ENCODE results near the gene ANKRD11.
"Not testable (repeated sequence)": the region's sequence is repeated elsewhere in the genome, so short reads cannot be mapped to it uniquely, and the experiment has no call there.

The ANKRD11 gene

DNA sequence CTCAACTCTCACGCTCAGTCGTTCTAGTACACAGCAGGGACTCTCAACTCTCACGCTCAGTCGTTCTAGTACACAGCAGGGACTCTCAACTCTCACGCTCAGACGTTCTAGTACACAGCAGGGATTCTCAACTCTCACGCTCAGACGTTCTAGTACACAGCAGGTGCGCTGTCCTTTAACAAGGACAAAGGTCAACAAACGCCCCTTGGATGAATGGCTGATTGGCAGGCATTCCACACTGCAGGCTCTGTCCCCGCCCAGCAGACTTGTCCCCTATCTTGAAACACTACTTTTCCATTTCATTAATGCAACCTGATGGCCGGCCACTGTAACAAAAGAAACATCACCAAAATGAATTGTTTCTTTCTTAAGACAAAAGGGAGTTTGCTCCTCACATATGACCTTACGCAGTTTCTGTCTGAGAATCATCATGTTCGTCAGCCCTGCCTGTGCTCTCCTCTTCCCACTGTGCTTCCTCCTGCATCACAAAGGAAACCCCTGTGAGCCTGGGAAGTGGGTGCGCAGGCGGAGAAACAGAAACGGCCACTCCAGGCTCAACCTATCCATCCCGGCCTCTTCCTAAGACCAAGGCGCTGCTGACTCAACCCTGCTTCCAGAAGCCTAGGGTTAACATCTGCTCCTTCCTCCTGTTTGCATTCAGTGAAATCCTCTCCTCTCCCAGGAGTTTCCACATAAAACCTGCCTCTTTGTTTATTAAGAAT, 59.8 kb downstream of the ANKRD11 start:
- DNase-seq (ENCODE audit: low read depth, low spot score) = no peak

DNA sequence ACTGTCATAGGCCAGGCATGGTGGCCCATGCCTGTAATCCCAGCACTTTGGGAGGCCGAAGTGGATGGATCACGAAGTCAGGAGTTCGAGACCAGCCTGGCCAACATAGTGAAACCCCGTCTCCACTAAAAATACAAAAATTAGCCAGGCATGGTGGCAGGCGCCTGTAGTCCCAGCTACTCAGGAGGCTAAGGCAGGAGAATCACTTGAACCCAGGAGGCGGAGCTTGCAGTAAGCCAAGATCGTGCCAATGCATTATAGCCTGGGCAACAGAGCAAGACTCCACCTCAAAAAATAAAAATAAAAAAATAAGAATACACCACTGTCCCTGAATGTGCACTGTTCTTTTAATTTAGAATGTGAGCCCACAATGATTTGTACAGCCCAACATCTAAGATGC, 61.8 kb downstream of the ANKRD11 start:
- DNase-seq (ENCODE audit: low read depth, low spot score) = not testable (repeated sequence)

DNA sequence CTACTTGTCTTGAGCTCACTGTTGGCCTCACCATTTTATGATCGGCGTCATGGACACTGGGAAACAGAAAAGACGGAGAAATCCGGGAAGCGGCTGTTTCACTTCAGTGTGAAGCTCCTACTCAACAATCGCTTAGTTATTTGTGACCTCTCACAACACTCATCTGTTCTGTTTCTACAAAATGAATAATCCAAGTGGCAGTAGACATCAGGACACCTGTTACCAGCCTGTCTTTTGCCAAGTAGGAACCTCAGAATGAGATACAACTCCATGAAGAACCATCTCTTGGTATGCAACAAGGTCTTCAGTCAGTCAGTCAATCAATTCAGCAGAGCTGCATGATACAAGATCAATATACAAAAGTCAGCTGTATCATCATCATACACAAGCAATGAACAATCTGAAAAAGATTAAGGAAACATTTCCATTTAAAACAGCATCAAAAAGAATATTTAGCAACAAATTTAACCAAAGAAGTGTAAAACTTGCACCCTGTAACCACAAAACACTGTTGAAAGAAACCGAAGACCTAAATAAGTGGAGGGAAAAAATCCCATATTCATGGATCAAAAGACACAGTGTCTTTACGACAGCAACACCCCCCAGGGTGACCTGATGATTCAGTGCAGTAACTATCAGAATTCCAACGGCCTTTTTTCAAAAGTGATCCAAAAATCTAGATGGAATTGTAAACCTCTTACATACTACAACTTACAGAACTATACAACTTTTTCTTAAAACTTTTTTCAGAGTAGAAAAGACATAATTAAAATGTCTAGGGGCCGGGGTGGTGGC, 63.4 kb downstream of the ANKRD11 start:
- DNase-seq (ENCODE audit: low read depth, low spot score) = no peak

- DNase-seq (ENCODE audit: low read depth, low spot score) = no peak
These were observed 64.8 kb downstream of the ANKRD11 start for GRCh38 chr16:89425523-89425922.

- DNase-seq (ENCODE audit: low read depth, low spot score) = no peak
These were observed 66.6 kb downstream of the ANKRD11 start for GRCh38 chr16:89423681-89424260.

- DNase-seq (ENCODE audit: low read depth, low spot score) = peak; percentile 33
These were observed 67.3 kb downstream of the ANKRD11 start for GRCh38 chr16:89422905-89423630.

GRCh38 chr16:89422527-89422904, 67.8 kb downstream of the ANKRD11 start:
- DNase-seq (ENCODE audit: low read depth, low spot score) = no peak

GRCh38 chr16:89421300-89421699, 69.1 kb downstream of the ANKRD11 start:
- not testable (repeated sequence) for DNase-seq (ENCODE audit: low read depth, low spot score)

DNA sequence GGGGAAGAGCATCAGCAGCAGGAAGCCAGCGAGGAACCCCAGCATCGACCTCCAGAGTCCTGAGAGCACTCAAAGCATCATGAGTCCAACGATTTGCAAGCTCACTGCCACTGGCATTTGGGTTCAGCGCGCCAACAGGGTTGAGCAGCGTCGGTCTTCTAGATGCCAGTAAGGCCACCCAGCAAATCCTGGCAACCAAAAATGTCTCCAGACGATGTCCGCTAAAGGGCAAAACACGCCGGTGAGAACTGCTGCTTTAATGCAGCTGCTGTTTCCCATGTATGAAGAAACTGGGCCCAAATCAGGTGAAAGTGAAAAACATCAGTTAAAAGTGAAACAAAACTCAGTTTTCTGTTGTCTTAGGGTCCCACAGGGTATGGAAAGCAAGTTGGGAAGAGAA, 70.2 kb downstream of the ANKRD11 start:
- no peak for DNase-seq (ENCODE audit: low read depth, low spot score)

- DNase-seq (ENCODE audit: low read depth, low spot score) = no peak
These were observed 72.0 kb downstream of the ANKRD11 start for GRCh38 chr16:89418352-89418751.

- DNase-seq (ENCODE audit: low read depth, low spot score) = no peak
These were observed 73.0 kb downstream of the ANKRD11 start for GRCh38 chr16:89417352-89417751.

- DNase-seq (ENCODE audit: low read depth, low spot score) = no peak
These were observed 76.4 kb downstream of the ANKRD11 start for GRCh38 chr16:89413811-89414585.

- peak; percentile 85 for DNase-seq (ENCODE audit: low read depth, low spot score)
These were observed 77.5 kb downstream of the ANKRD11 start for GRCh38 chr16:89412811-89413210.

GRCh38 chr16:89411335-89411850, 79.0 kb downstream of the ANKRD11 start:
- DNase-seq (ENCODE audit: low read depth, low spot score) = no peak

GRCh38 chr16:89410794-89411309, 79.5 kb downstream of the ANKRD11 start:
- DNase-seq (ENCODE audit: low read depth, low spot score) = peak; percentile 44

DNA sequence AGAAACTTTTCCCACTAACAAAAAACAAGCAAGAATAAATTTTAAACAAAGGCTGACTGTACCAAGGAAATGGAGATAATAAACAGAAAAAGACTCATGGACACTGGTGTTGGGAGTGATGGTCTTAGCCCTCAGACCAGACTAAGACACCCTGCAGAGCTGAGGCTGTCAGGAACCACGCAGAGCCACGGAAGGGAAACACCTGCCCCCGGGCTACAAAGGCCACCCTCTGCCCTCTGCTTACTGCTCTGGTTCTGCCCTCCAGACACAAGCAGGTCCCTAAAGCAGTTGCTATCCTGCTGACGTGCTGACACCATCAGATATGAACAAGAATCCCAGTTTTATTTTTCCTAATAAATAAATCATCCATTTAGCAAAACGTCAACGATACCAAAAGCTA, 80.0 kb downstream of the ANKRD11 start:
- DNase-seq (ENCODE audit: low read depth, low spot score) = peak; percentile 36

DNA sequence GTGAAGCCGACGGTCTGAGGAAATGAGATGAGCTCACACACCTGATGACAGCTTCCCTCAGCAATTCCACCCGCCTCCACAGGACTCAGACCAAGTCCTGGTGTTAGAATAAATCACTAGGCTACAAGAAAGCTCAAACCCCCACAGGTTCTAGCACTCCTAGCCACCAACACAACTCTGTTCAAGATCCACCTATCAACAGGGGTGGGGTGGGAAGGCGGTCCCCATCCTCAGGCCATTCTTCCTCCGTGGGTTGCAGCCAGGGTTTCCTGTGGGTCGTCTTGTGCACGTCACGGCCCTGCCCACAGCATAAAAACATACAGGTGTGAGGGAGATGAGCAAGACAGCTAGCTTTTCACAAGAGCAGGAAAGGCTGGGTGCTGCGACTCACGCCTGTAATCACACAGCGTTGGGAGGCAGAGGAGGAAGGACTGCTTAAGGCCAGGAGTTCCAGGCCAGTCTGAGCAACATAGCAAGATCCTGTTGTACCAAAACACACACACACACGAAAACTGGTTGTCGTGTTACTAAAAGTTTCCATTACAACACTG, 81.1 kb downstream of the ANKRD11 start:
- no peak for DNase-seq (ENCODE audit: low read depth, low spot score)

DNA sequence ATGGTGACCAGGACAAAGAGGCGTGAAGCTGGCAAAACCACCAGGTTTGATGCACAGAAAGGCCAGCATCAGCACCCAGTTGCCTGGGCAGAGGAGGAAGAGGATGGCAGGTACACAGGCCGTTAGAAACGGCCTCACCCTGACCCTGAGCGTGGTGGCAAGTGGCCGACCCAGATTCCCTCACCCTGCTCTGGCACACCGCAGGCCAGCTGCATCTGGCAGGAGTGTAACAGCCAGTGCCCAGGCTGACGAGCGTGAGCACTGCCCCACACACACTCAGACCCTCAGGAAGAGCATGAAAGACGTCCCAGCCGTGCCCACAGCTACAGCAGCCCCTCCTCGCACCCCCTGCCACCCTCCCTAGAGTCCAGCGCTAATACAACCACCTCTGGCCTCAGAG, 82.0 kb downstream of the ANKRD11 start:
- DNase-seq (ENCODE audit: low read depth, low spot score) = no peak

DNA sequence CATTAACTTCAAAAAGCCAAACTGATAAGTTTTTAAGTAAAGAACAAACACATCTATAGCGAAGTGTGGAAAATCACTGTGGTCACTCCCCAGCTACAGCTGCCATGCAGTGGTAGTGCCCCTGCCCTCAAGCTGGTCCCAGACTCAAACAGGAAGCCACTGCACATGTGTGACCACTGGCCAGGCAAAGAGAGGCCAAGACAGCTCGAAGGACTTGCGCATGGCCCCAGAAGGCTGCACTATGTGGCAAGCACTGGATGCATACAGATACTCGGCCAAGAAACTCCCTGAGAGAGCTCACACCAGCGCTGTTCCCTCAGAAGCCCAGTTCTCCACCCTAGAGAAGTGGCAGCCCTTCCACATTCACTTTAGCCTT, 82.4 kb downstream of the ANKRD11 start:
- DNase-seq (ENCODE audit: low read depth, low spot score) = no peak

DNA sequence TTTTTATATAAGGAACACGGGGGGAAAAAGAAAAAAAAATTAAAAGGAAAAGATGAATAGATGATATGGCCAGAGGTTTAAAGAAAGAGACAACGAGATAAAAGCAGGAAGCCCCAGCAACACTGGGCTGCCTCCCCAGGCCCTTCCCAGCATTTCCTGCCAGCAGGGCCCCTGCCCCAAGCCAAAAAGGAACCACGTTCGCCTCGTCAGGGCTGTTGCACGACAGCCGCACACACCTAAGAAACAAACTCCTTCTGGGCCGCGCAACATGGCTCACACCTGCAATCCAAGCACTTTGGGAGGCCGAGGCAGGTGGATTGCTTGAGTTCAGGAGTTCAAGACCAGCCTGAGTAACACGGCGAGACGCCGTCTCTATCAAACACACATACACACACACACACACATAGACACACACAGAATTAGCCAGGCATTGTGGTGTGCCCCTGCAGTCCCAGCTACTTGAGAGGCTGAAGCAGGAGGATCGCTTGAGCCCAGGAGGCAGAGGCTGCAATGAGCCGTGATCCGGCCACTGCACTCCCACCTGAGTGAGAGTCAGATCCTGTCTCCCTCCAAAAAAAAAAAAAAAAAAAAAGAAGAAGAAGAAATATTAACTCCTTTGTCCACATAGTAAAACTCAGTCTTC, 83.0 kb downstream of the ANKRD11 start:
- no peak for DNase-seq (ENCODE audit: low read depth, low spot score)

All from ELF-1 (cell line).